GM13977 (cell line): Measurements from ENCODE around the gene BCL11B.

Experiments
- DNase-seq: peaks from one replicate; pipeline ENCODE4 v3.0.0; 2012; ENCODE audit warnings: low spot score
- in situ Hi-C: fragments of 300-500 bp; cut with MboI; formaldehyde crosslinking; loops from one replicate; pipeline ENCODE4 v1.12.0; 2022; ENCODE audit warnings: low sequenced_read_pairs, low pct_unique_long_range_greater_than_20kb, mixed read lengths, inconsistent platforms; ENCODE audit not compliant: unreplicated experiment
- TF ChIP-seq, protein P1 (sequence below): IDR thresholded peaks from 2 replicates; pipeline ENCODE4 v1.5.1; 2012; ENCODE audit warnings: mild to moderate bottlenecking, control low read depth; ENCODE audit not compliant: insufficient read depth; ENCODE audit errors: extremely low read depth, missing control alignments

Gene BCL11B

GRCh38 chr14:99224948-99225347 lies 47.0 kb downstream of the BCL11B start:
- no peak for DNase-seq
- in situ Hi-C loops: no loop called here
- TF ChIP-seq, protein P1, sequence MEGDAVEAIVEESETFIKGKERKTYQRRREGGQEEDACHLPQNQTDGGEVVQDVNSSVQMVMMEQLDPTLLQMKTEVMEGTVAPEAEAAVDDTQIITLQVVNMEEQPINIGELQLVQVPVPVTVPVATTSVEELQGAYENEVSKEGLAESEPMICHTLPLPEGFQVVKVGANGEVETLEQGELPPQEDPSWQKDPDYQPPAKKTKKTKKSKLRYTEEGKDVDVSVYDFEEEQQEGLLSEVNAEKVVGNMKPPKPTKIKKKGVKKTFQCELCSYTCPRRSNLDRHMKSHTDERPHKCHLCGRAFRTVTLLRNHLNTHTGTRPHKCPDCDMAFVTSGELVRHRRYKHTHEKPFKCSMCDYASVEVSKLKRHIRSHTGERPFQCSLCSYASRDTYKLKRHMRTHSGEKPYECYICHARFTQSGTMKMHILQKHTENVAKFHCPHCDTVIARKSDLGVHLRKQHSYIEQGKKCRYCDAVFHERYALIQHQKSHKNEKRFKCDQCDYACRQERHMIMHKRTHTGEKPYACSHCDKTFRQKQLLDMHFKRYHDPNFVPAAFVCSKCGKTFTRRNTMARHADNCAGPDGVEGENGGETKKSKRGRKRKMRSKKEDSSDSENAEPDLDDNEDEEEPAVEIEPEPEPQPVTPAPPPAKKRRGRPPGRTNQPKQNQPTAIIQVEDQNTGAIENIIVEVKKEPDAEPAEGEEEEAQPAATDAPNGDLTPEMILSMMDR: no peak

DNA sequence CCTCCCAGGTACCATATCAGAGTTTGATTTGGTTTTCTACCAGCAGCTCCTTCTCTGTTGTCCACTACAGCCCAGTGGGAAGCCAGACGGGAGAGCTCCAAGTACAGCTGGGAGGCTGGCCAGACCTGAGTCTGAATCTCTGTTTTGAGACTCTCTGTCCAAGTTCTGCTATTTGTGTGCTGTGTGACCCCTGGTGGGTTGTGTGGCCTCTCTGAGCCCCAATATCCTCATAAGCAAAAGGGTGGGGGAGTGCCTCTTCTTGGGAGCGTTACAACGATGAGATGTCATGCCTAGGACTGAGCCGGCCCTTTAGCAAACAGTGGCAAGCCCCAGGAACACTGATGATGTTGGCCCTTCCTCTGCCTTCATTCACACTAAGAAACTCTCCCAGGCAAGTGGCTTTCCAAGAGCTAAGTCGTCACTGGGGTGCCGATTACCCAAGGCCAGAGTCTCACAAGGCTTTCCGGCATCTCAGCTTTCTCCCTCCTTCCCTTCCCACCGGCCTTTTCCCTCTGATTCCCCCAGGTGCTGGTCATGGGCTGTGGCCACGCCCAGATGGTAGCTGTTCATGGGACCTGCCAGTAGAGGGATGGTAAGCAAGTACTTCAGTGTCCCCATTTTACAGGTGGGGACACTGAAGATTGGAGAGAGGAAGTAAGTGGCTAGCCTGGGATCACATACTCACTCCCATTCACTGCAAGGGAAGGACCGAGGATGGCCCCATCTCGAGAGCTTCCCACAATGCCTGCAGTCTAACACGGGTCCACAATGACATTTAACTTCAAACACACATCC lies 47.7 kb downstream of the BCL11B start:
- no peak for DNase-seq
- TF ChIP-seq, protein P1: no peak
- in situ Hi-C loops: no loop called here

DNA sequence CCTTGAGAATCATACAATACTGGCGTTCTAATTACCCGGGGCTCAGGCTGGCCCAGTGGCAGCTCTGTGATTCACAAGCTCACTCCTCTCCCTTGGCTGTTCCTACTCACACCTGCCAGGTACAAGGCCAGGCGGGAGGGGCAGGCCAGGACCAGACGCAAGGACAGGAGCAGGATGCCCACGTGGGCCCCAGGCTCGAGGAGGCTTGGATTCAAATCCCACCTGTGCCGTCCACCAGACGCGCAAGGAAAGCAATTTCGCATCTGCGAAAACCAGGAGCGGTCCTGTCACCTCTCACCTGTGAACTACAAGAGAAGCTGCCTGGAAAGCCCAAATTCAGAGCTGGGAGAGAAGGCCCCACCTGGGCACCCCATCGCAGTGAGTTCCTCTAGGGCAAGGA lies 50.6 kb downstream of the BCL11B start:
- DNase-seq: no peak
- TF ChIP-seq, protein P1: no peak
- in situ Hi-C loops: no loop called here

- in situ Hi-C loops: no loop called here
- TF ChIP-seq, protein P1: no peak
- no peak for DNase-seq
Measured at GRCh38 chr14:99217066-99217955, 54.7 kb downstream of the BCL11B start.

DNA sequence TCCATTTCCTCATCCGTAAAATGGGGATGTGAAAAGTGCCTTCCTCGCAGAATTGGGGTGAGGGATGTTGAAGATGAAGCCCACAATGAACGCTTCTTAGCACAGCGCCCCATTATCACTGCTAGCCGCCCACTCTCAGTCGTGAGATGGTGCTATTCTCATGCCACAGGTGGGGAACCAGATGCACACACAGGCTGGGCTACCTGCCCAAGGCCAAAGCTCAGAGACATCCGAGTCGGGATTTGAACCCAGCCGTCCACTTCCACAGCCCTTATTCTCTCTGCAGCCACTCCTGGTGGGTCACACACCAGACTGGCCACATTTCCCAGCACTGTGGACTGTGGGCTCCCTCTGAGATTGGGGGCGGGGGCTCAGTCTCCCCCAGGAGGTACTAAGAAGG lies 55.8 kb downstream of the BCL11B start:
- no peak for DNase-seq
- in situ Hi-C loops: no loop called here
- TF ChIP-seq, protein P1: no peak

- TF ChIP-seq, protein P1: no peak
- no peak for DNase-seq
- in situ Hi-C loops: no loop called here
Measured at GRCh38 chr14:99215277-99215676, 56.7 kb downstream of the BCL11B start.
